Hepatocyte (in vitro differentiated cells): ENCODE measurements around the gene METTL24. TPM values are rescaled to one million over a fixed set of nuclear protein-coding genes. Genes with fewer than 3 reads are reported as not detected.

Source experiments
- DNase-seq: peaks from one replicate; pipeline ENCODE4 v3.0.0-alpha.2; 2016; ENCODE audit warnings: low spot score
- H2AFZ ChIP-seq: fragments of 200-600 bp; sonication (generic); 2 replicates; pipeline ENCODE4 v1.6.0; 2016; ENCODE audit warnings: antibody characterized with exemption, mild to moderate bottlenecking
- H3K27ac ChIP-seq: fragments of 200-600 bp; sonication (generic); 2 replicates; pipeline ENCODE4 v1.5.1; 2016; ENCODE audit warnings: mild to moderate bottlenecking
- H3K27me3 ChIP-seq: fragments of 200-600 bp; sonication (generic); 2 replicates; pipeline ENCODE4 v1.6.1; 2016
- H3K36me3 ChIP-seq: fragments of 200-600 bp; sonication (generic); replicated peaks from 2 replicates; pipeline ENCODE4 v1.5.1; 2016; ENCODE audit warnings: low read depth; ENCODE audit not compliant: insufficient read depth
- H3K4me1 ChIP-seq: fragments of 200-600 bp; sonication (generic); 2 replicates; pipeline ENCODE4 v1.5.1; 2016; ENCODE audit warnings: mild to moderate bottlenecking, moderate library complexity; ENCODE audit not compliant: insufficient read depth
- H3K4me2 ChIP-seq: fragments of 200-600 bp; sonication (generic); 2 replicates; pipeline ENCODE4 v1.6.0; 2016
- H3K4me3 ChIP-seq: fragments of 200-600 bp; sonication (generic); 2 replicates; pipeline ENCODE4 v1.5.1; 2016; ENCODE audit warnings: mild to moderate bottlenecking
- H3K79me2 ChIP-seq: fragments of 200-600 bp; sonication (generic); 2 replicates; pipeline ENCODE4 v1.6.0; 2017; ENCODE audit warnings: mild to moderate bottlenecking
- H3K9me2 ChIP-seq: fragments of 200-600 bp; sonication (generic); replicated peaks from 2 replicates; pipeline ENCODE4 v1.6.0; 2017; ENCODE audit warnings: mild to moderate bottlenecking; ENCODE audit not compliant: insufficient read depth
- H3K9me3 ChIP-seq: fragments of 200-600 bp; sonication (generic); 2 replicates; pipeline ENCODE4 v1.5.1; 2016; ENCODE audit warnings: low read depth, mild to moderate bottlenecking
- H4K20me1 ChIP-seq: fragments of 200-600 bp; sonication (generic); 2 replicates; pipeline ENCODE4 v1.6.0; 2016; ENCODE audit warnings: mild to moderate bottlenecking; ENCODE audit not compliant: insufficient read depth, poor library complexity, severe bottlenecking
- CTCF ChIP-seq: fragments of 200-600 bp; sonication (generic); IDR thresholded peaks from 2 replicates; pipeline ENCODE4 v1.5.1; 2016; ENCODE audit warnings: antibody characterized with exemption, mild to moderate bottlenecking; ENCODE audit not compliant: poor library complexity
- EZH2 ChIP-seq: fragments of 200-600 bp; sonication (generic); IDR thresholded peaks from 2 replicates; pipeline ENCODE4 v1.6.1; 2016; ENCODE audit warnings: antibody characterized with exemption, mild to moderate bottlenecking, borderline replicate concordance
- EZH2phosphoT487 ChIP-seq: fragments of 200-600 bp; sonication (generic); IDR thresholded peaks from one replicate; pipeline ENCODE4 v1.6.1; 2018; ENCODE audit warnings: antibody characterized with exemption, mild to moderate bottlenecking, low read depth, moderate library complexity; ENCODE audit not compliant: unreplicated experiment, severe bottlenecking
- WGBS: methylation state at CpG from one replicate; pipeline ENCODE4 v1.1.6; 2016; ENCODE audit warnings: low lambda C conversion rate; ENCODE audit errors: missing lambda C conversion rate; 5-methylcytosine and 5-hydroxymethylcytosine counted together
- polyA plus RNA-seq: library from polyadenylated mRNA; unstranded; fragments of >200 nt; fragmentation: Nextera tagmentation; extraction: Ambion mirVana; gene quantifications from 2 replicates; pipeline ENCODE4 v1.2.1, GENCODE V29; 2016
- total RNA-seq: library from RNA; depleted of rRNA; stranded (reverse); fragments of >200 nt; gene quantifications from 2 replicates; pipeline ENCODE4 v1.2.3, GENCODE V29; 2014

METTL24 gene
- total and polyA plus RNA-seq, 2 experiments from 2014 or later, result 2.2 to 5.7 TPM

GRCh38 chr6:110329714-110330436 is 28.3 kb downstream of the METTL24 start:
- no peaks in the 10 kb centered on the region for H3K36me3 ChIP-seq
- peak overlapping the region; percentile 91 for H3K27ac ChIP-seq
- no peak overlapping the region for H3K4me3 ChIP-seq
- DNase-seq, result peak; percentile 48
- 32% methylated on average over 19 of the region's 19 CpGs for WGBS
- H3K4me1 ChIP-seq, result peaks cover 60% of the 10 kb centered on the region
- no peaks in the 10 kb centered on the region for H3K9me2 ChIP-seq
- TF ChIP-seq CTCF (no peak), EZH2 (no peak), EZH2phosphoT487 (no peak)
- H2AFZ ChIP-seq, result peak overlapping the region; percentile 29
- H3K79me2 ChIP-seq, result no peaks in the 10 kb centered on the region
- no peaks in the 10 kb centered on the region for H3K27me3 ChIP-seq
- H3K9me3 ChIP-seq, result no peaks in the 10 kb centered on the region
- H3K4me2 ChIP-seq, result peak overlapping the region; percentile 77
- no peaks in the 10 kb centered on the region for H4K20me1 ChIP-seq

- TF ChIP-seq CTCF (no peak), EZH2phosphoT487 (no peak), EZH2 (no peak)
- no peaks in the 10 kb centered on the region for H3K9me3 ChIP-seq
- H3K4me1 ChIP-seq, result peaks cover 62% of the 10 kb centered on the region
- H3K4me3 ChIP-seq, result no peak overlapping the region
- peak; percentile 65 for DNase-seq
- H3K27me3 ChIP-seq, result no peaks in the 10 kb centered on the region
- WGBS, result 7% methylated on average over 7 of the region's 7 CpGs
- H3K9me2 ChIP-seq, result no peaks in the 10 kb centered on the region
- peak overlapping the region; percentile 29 for H2AFZ ChIP-seq
- peak overlapping the region; percentile 77 for H3K4me2 ChIP-seq
- no peaks in the 10 kb centered on the region for H3K79me2 ChIP-seq
- H3K36me3 ChIP-seq, result no peaks in the 10 kb centered on the region
- H3K27ac ChIP-seq, result peak overlapping the region; percentile 91
- no peaks in the 10 kb centered on the region for H4K20me1 ChIP-seq
Observed at GRCh38 chr6:110329348-110329713, 28.8 kb downstream of the METTL24 start.

GRCh38 chr6:110328259-110328658 is 29.9 kb downstream of the METTL24 start:
- Histone ChIP-seq H3K9me3 (no peaks in the 10 kb centered on the region), H3K4me1 (peaks cover 69% of the 10 kb centered on the region), H3K27me3 (no peaks in the 10 kb centered on the region), H3K27ac (peak overlapping the region; percentile 91), H3K4me3 (no peak overlapping the region), H3K4me2 (no peak overlapping the region), H2AFZ (no peak overlapping the region), H3K9me2 (no peaks in the 10 kb centered on the region), H4K20me1 (no peaks in the 10 kb centered on the region), H3K79me2 (no peaks in the 10 kb centered on the region), H3K36me3 (no peaks in the 10 kb centered on the region)
- 39% methylated on average over 2 of the region's 2 CpGs for whole genome bisulfite sequencing
- no peak for DNase-seq
- TF ChIP-seq EZH2phosphoT487 (no peak), EZH2 (no peak), CTCF (no peak)
